ENCODE measurements around the gene PCSK6.

PCSK6 gene

GRCh38 chr15:101496198-101496986, 6.9 kb upstream of the PCSK6 start:
- Histone ChIP-seq H3K9me3 (ENCODE audit: insufficient read depth, low read length) (no peaks in the 10 kb centered on the region), H3K36me3 (ENCODE audit: low read length) (no peaks in the 10 kb centered on the region), H3K9me2 (replicated peaks; ENCODE audit: insufficient read depth, low read length) (no peaks in the 10 kb centered on the region), H3K27ac (ENCODE audit: low read depth, low read length) (no peak overlapping the region), H4K20me1 (ENCODE audit: low read depth, low read length) (no peaks in the 10 kb centered on the region), H3K4me2 (ENCODE audit: low read depth, low read length, poor library complexity, severe bottlenecking) (no peak overlapping the region), H3K9ac (ENCODE audit: low read length) (no peak overlapping the region), H2AFZ (ENCODE audit: low read depth, low read length, severe bottlenecking) (no peak overlapping the region), H3K79me2 (ENCODE audit: insufficient read depth, low read length) (no peaks in the 10 kb centered on the region), H3F3A (ENCODE audit: insufficient read depth) (no peaks in the 10 kb centered on the region), H3K27me3 (ENCODE audit: low read length) (no peaks in the 10 kb centered on the region), H3K4me3 (ENCODE audit: insufficient read depth, low read length, poor library complexity, severe bottlenecking) (no peak overlapping the region)
- TF ChIP-seq, protein P1, sequence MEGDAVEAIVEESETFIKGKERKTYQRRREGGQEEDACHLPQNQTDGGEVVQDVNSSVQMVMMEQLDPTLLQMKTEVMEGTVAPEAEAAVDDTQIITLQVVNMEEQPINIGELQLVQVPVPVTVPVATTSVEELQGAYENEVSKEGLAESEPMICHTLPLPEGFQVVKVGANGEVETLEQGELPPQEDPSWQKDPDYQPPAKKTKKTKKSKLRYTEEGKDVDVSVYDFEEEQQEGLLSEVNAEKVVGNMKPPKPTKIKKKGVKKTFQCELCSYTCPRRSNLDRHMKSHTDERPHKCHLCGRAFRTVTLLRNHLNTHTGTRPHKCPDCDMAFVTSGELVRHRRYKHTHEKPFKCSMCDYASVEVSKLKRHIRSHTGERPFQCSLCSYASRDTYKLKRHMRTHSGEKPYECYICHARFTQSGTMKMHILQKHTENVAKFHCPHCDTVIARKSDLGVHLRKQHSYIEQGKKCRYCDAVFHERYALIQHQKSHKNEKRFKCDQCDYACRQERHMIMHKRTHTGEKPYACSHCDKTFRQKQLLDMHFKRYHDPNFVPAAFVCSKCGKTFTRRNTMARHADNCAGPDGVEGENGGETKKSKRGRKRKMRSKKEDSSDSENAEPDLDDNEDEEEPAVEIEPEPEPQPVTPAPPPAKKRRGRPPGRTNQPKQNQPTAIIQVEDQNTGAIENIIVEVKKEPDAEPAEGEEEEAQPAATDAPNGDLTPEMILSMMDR (IDR thresholded peaks at IDR 0.05; ENCODE audit: insufficient read depth, low read length, poor library complexity, severe bottlenecking) = no peak
- TF ChIP-seq EZH2phosphoT487 (conservative IDR thresholded peaks at IDR 0.05; ENCODE audit: low read length) = no peak

GRCh38 chr15:101495334-101496197, 6.1 kb upstream of the PCSK6 start:
- Histone ChIP-seq H3F3A (ENCODE audit: insufficient read depth) (no peaks in the 10 kb centered on the region), H3K4me3 (ENCODE audit: insufficient read depth, low read length, poor library complexity, severe bottlenecking) (no peak overlapping the region), H3K4me2 (ENCODE audit: low read depth, low read length, poor library complexity, severe bottlenecking) (no peak overlapping the region), H3K9ac (ENCODE audit: low read length) (no peak overlapping the region), H3K27me3 (ENCODE audit: low read length) (no peaks in the 10 kb centered on the region), H3K9me3 (ENCODE audit: insufficient read depth, low read length) (no peaks in the 10 kb centered on the region), H2AFZ (ENCODE audit: low read depth, low read length, severe bottlenecking) (no peak overlapping the region), H4K20me1 (ENCODE audit: low read depth, low read length) (no peaks in the 10 kb centered on the region), H3K79me2 (ENCODE audit: insufficient read depth, low read length) (no peaks in the 10 kb centered on the region), H3K9me2 (replicated peaks; ENCODE audit: insufficient read depth, low read length) (no peaks in the 10 kb centered on the region), H3K27ac (ENCODE audit: low read depth, low read length) (no peak overlapping the region), H3K36me3 (ENCODE audit: low read length) (no peaks in the 10 kb centered on the region)
- TF ChIP-seq, protein P1 (IDR thresholded peaks at IDR 0.05; ENCODE audit: insufficient read depth, low read length, poor library complexity, severe bottlenecking) = no peak
- no peak for TF ChIP-seq EZH2phosphoT487 (conservative IDR thresholded peaks at IDR 0.05; ENCODE audit: low read length)

GRCh38 chr15:101494251-101494796, 4.8 kb upstream of the PCSK6 start:
- H3K9me2 ChIP-seq (replicated peaks; ENCODE audit: insufficient read depth, low read length) = no peaks in the 10 kb centered on the region
- no peaks in the 10 kb centered on the region for H3F3A ChIP-seq (ENCODE audit: insufficient read depth)
- no peak overlapping the region for H2AFZ ChIP-seq (ENCODE audit: low read depth, low read length, severe bottlenecking)
- H3K27ac ChIP-seq (ENCODE audit: low read depth, low read length) = no peak overlapping the region
- no peaks in the 10 kb centered on the region for H3K79me2 ChIP-seq (ENCODE audit: insufficient read depth, low read length)
- H3K9ac ChIP-seq (ENCODE audit: low read length) = no peak overlapping the region
- no peak for TF ChIP-seq EZH2phosphoT487 (conservative IDR thresholded peaks at IDR 0.05; ENCODE audit: low read length)
- TF ChIP-seq, protein P1 (IDR thresholded peaks at IDR 0.05; ENCODE audit: insufficient read depth, low read length, poor library complexity, severe bottlenecking) = no peak
- no peaks in the 10 kb centered on the region for H3K9me3 ChIP-seq (ENCODE audit: insufficient read depth, low read length)
- no peaks in the 10 kb centered on the region for H3K27me3 ChIP-seq (ENCODE audit: low read length)
- H3K36me3 ChIP-seq (ENCODE audit: low read length) = no peaks in the 10 kb centered on the region
- no peak overlapping the region for H3K4me2 ChIP-seq (ENCODE audit: low read depth, low read length, poor library complexity, severe bottlenecking)
- H3K4me3 ChIP-seq (ENCODE audit: insufficient read depth, low read length, poor library complexity, severe bottlenecking) = no peak overlapping the region
- no peaks in the 10 kb centered on the region for H4K20me1 ChIP-seq (ENCODE audit: low read depth, low read length)
